Esophagus mucosa (tissue), 1 donor: ENCODE results near the gene DNM1L. TPM values are rescaled to one million over a fixed set of nuclear protein-coding genes. Genes with fewer than 3 reads are reported as not detected.

Experiments used
- ATAC-seq: fragments of 200-7000 bp; cut with Tn5 transposase; one replicate; pipeline ENCODE4 v1.9.1; 2020
- total RNA-seq: library from RNA; stranded (reverse); gene quantifications from one replicate; pipeline ENCODE4 v1.2.4, GENCODE V29; 2023
- donor health status: DM: yes; HTN: yes; CAD: no.

DNM1L gene
- total RNA-seq, 1 donor from 2014 or later = 49.1 TPM

DNA sequence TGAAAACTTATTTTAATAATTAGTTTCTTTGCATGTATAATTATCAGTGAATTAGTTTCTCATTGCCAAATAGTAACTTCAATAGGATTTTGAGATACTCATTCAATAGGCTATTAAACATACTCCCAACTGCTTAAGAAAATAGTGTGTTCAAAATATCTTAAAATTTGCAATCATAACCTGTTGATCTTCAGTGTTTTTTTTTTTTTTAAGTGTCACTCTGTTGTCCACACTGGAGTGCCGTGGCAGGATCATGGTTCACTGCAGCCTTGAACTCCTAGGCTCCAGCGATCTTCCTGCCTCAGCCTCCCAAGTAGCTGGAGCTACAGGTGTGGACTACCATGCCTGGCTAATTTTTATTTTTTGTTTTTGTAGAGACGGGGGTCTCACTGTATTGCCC, 78.1 kb downstream of the DNM1L start:
- ATAC-seq = no peak

DNA sequence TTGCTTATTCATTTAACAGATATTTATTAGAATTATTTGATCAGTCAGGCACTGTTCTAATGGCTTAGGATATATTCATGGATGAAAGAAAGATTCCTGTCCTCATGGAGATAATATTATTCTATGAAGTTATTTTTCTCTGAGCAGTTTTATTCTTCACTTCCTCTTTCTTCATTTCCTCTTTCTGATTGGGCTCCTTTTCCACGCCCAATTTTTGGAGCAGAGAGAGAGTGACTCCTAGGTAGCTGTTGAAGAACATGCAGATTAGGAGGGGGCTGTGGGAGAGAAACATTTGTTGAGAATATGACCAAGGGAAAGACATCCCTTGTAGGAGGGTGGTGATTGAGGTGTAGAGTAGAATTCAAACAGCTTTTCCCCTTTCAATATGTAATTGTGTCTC, 82.6 kb downstream of the DNM1L start:
- ATAC-seq = no peak

- no peak for ATAC-seq
These were observed 86.8 kb downstream of the DNM1L start for GRCh38 chr12:32765906-32766305.

GRCh38 chr12:32768518-32768917, 89.4 kb downstream of the DNM1L start:
- no peak for ATAC-seq

- ATAC-seq = no peak
These were observed 91.0 kb downstream of the DNM1L start for GRCh38 chr12:32770141-32770540.

- ATAC-seq = no peak
These were observed 94.6 kb downstream of the DNM1L start for GRCh38 chr12:32773691-32774090.

GRCh38 chr12:32776258-32776657, 97.2 kb downstream of the DNM1L start:
- ATAC-seq = no peak

- ATAC-seq = no peak
These were observed 98.1 kb downstream of the DNM1L start for GRCh38 chr12:32777159-32777558.

- no peak for ATAC-seq
These were observed 98.6 kb downstream of the DNM1L start for GRCh38 chr12:32777691-32778175.

DNA sequence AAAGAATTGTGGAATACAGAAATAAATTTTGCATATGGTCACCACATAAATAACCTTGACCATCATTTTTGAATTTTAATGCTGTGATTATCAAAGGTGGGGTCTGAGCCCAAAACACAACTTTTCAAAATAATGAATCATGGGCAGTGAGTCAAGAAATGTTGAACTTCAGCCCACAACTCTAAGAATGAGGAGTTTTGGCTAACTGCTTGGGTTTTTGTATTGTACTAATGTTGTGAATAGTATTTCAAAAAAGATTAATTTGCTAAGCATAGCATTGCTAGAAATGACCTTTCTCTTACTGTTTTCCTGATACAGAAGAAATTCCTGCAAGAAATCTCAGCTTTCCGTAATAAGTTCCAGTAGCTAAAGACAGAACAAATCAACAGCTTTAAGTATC, 101.0 kb downstream of the DNM1L start:
- ATAC-seq = no peak

GRCh38 chr12:32783029-32783428, 103.9 kb downstream of the DNM1L start:
- no peak for ATAC-seq

DNA sequence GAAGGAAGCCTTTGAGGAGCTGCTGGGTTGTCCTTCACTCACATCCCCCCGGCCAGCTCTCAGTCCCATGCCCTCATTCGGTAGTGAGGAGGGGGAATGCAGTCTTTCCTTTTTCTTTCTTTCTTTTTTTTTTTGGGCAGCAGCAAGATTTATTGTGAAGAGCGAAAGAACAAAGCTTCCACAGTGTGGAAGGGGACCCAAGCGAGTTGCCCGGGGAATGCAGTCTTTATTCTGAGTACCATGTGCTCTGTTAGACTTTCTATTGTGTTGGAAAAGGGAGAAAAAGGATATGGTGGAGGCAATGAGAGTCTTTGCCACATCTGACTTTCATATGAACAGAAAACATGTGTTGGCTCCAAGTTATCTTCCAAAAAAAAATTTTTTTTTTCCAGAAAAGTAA, 106.5 kb downstream of the DNM1L start:
- no peak for ATAC-seq

- ATAC-seq = no peak
These were observed 109.3 kb downstream of the DNM1L start for GRCh38 chr12:32788405-32788804.

- ATAC-seq = no peak
These were observed 110.3 kb downstream of the DNM1L start for GRCh38 chr12:32789446-32789845.

DNA sequence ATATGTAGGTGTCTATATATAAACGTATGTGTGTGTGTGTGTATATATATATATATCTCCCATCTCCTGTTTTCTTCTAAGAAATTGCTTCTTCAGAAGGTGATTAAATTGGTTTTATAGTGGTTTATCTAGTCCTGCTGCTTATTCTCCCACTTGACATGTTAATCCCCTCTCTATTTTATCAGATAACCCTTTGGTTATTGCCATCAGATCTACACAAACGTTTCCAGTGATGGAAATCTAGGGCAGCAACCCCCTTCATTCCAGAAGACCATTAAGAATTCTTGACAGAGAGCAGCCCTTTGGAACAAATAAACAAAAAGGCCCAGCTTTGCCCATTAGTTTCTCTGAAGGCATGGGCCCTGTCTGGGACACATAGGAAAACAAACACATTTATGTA, 110.8 kb downstream of the DNM1L start:
- no peak for ATAC-seq

DNA sequence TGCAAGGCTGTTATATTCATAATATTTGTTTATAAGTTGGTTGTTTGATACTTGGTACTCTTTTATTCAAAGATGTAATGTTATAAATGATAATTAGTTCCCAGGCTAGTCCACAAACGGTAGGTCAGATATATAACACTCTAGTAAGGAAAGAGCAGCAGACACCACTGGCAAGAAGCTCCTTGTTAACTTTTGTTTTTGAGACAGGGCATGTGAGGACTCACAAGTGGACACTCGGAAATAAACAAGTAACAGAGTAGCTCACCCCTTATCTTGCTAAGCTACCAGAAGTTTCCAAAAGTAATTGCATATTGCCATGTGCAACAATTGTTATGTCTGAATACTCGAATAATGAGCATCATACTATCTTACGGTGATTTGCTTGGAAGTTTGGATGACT, 115.2 kb downstream of the DNM1L start:
- ATAC-seq = no peak

Other genes starting within 250 kb of the DNM1L start
- gene YARS2, start 76.6 kb downstream of the DNM1L start, total RNA-seq = 13.5 TPM
- gene PKP2, start 217.5 kb downstream of the DNM1L start, total RNA-seq = 13.7 TPM